ENCODE data around the gene UBE2E2. TPM values are rescaled to one million over a fixed set of nuclear protein-coding genes. Genes with fewer than 3 reads are reported as not detected.

The UBE2E2 gene
- total and polyA plus RNA-seq, 2 donors from 2014 or later, result 40.9 to 61.7 TPM

DNA sequence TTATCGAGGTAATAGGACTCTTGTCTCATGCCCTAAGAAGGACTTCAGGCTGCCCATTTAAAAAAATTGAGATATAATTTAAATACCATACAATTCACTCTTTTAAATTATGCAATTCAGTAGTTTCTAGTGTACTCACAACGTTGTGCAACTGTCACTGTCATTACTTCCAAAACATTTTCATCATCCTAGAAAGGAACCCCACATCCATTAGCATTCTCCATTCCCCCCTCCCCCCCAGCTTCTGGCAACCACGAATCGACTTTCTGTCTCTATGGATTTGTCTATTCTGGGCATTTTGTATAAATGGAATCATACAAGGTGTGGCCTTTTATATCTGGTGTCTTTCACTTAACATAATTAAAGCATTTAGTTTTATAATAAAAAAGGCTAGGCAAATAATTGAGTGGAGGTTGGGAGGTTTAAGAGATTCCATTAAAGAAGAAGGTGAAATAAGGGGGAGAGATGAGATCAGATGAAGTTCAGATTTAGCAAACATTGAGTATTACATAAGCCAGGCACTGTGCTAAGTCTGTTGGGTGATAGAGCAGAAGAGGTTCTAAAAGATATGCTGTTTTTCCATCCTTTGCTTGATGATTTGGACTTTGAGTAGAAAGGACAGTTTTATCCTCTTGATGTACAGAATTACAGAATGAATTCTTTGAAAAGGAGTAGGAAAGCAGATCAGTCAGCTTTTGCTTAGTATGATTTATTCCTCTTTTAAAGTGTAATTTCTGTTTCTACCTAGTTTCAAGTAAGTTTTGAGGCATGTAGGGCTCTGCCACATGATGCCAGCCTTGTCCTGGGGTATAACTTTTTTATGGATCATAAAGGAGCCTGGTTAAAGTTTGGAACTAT, 36.3 kb downstream of the UBE2E2 start:
- FAIRE-seq (no peak), DNase-seq (no peak)
- Histone ChIP-seq H3K4me3 (ENCODE audit: low read length in 3 of 3) (no peak overlapping the region), H3K9ac (ENCODE audit: low read length in 3 of 3) (peak overlapping the region in 1 of 3 donors; percentile 4), H3K27me3 (ENCODE audit: control insufficient read depth, insufficient read depth, low read length) (no peaks in the 10 kb centered on the region), H3K36me3 (ENCODE audit: control insufficient read depth in 2 of 3, insufficient read depth in 3 of 3, low read length in 3 of 3) (no peaks in the 10 kb centered on the region), H3K27ac (ENCODE audit: low read depth in 2 of 2, low read length in 2 of 2) (no peak overlapping the region), H3K4me1 (ENCODE audit: control insufficient read depth in 2 of 3, insufficient read depth in 2 of 3, low read depth in 1 of 3, low read length in 3 of 3) (no peaks in the 10 kb centered on the region), H3K9me3 (ENCODE audit: control insufficient read depth in 2 of 3, insufficient read depth in 1 of 3, low read length in 3 of 3) (no peaks in the 10 kb centered on the region)
- intact Hi-C loops (cut with DNase I), result no loop called here
- TF ChIP-seq, protein P1, sequence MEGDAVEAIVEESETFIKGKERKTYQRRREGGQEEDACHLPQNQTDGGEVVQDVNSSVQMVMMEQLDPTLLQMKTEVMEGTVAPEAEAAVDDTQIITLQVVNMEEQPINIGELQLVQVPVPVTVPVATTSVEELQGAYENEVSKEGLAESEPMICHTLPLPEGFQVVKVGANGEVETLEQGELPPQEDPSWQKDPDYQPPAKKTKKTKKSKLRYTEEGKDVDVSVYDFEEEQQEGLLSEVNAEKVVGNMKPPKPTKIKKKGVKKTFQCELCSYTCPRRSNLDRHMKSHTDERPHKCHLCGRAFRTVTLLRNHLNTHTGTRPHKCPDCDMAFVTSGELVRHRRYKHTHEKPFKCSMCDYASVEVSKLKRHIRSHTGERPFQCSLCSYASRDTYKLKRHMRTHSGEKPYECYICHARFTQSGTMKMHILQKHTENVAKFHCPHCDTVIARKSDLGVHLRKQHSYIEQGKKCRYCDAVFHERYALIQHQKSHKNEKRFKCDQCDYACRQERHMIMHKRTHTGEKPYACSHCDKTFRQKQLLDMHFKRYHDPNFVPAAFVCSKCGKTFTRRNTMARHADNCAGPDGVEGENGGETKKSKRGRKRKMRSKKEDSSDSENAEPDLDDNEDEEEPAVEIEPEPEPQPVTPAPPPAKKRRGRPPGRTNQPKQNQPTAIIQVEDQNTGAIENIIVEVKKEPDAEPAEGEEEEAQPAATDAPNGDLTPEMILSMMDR (IDR thresholded peaks at IDR 0.05; ENCODE audit: borderline replicate concordance, extremely low read depth, insufficient read depth), result no peak

DNA sequence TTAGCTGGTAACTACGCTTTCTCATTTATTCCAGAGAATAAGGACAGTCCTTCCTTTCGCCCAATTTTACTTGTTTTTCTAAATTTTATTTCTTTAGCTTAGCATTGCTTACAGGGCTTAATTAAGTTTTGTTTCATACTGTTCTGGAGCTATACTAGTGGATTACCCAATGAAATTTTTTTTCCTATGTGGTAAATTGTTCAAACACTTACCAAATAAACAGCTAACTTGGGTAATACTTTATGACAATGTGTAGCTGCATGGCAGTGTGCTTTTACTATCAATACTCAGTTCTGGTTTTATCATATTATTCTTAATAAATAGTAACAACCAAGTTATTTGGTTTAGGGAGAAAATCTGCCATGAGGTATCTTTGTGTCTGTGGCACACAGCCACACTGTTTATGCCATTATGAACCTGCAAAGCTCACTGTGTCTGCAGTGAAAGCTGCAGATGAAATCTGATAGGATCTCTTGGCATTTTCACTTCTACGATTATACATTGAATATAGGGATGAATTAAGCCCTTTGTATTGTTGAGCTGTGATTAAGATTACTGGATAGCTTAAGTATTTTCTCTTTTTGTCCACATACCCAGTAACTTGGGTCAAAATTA, 37.2 kb downstream of the UBE2E2 start:
- Histone ChIP-seq H3K27ac (ENCODE audit: low read depth in 2 of 2, low read length in 2 of 2) (no peak overlapping the region), H3K4me3 (ENCODE audit: low read length in 3 of 3) (no peak overlapping the region), H3K9me3 (ENCODE audit: control insufficient read depth in 2 of 3, insufficient read depth in 1 of 3, low read length in 3 of 3) (no peaks in the 10 kb centered on the region), H3K4me1 (ENCODE audit: control insufficient read depth in 2 of 3, insufficient read depth in 2 of 3, low read depth in 1 of 3, low read length in 3 of 3) (no peaks in the 10 kb centered on the region), H3K9ac (ENCODE audit: low read length in 3 of 3) (no peak overlapping the region), H3K36me3 (ENCODE audit: control insufficient read depth in 2 of 3, insufficient read depth in 3 of 3, low read length in 3 of 3) (no peaks in the 10 kb centered on the region), H3K27me3 (ENCODE audit: control insufficient read depth, insufficient read depth, low read length) (no peaks in the 10 kb centered on the region)
- intact Hi-C loops (cut with DNase I), result no loop called here
- TF ChIP-seq, protein P1 (IDR thresholded peaks at IDR 0.05; ENCODE audit: borderline replicate concordance, extremely low read depth, insufficient read depth), result no peak
- DNase-seq, result no peak
- no peak for FAIRE-seq

DNA sequence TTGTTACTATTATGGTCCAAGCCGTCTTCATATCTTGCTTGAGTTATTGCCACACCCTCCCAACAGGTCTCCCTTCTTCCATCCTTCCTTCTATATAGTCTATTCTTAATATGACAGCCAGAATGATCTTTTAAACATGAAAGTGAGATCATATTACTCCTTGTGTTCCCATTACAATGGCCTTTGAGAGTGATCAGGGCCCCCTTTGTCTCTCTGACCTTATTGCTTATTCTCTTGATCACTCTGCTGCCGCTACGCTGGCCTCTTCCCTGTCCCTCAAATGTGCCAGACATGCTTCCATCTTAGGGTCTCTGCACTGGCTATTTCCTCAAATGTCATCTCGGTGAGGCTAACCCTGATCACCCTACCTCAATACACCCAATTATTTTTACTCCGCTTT, 38.1 kb downstream of the UBE2E2 start:
- Histone ChIP-seq H3K9ac (ENCODE audit: low read length in 3 of 3) (no peak overlapping the region), H3K36me3 (ENCODE audit: control insufficient read depth in 2 of 3, insufficient read depth in 3 of 3, low read length in 3 of 3) (no peaks in the 10 kb centered on the region), H3K9me3 (ENCODE audit: control insufficient read depth in 2 of 3, insufficient read depth in 1 of 3, low read length in 3 of 3) (no peaks in the 10 kb centered on the region), H3K27me3 (ENCODE audit: control insufficient read depth, insufficient read depth, low read length) (no peaks in the 10 kb centered on the region), H3K4me3 (ENCODE audit: low read length in 3 of 3) (no peak overlapping the region), H3K27ac (ENCODE audit: low read depth in 2 of 2, low read length in 2 of 2) (no peak overlapping the region), H3K4me1 (ENCODE audit: control insufficient read depth in 2 of 3, insufficient read depth in 2 of 3, low read depth in 1 of 3, low read length in 3 of 3) (no peaks in the 10 kb centered on the region)
- intact Hi-C loops (cut with DNase I), result no loop called here
- FAIRE-seq, result no peak
- DNase-seq, result no peak
- TF ChIP-seq, protein P1 (IDR thresholded peaks at IDR 0.05; ENCODE audit: borderline replicate concordance, extremely low read depth, insufficient read depth), result no peak
